ENCODE data around the gene LYST. TPM values are rescaled to one million over a fixed set of nuclear protein-coding genes. Genes with fewer than 3 reads are reported as not detected.

LYST gene
- total RNA-seq = 8.8 and 13.1 TPM in 2 replicates

GRCh38 chr1:235866205-235866912, at the start of gene LYST:
TSS of gene LYST (minus strand) at chr1:235866906. CDS start at chr1:235830417, 36,489 bp downstream.

GRCh38 chr1:235649368-235650163, 217.1 kb downstream of the LYST start, which contains the start of gene GNG4:
TSS of gene GNG4 (minus strand) at chr1:235649784. CDS start at chr1:235583838, 65,946 bp downstream.

Other genes starting within 250 kb of the LYST start
- gene GNG4, start 217.1 kb downstream of the LYST start, total RNA-seq = not detected in 2 replicates
- 60.6 and 101 TPM in 2 replicates for gene NID1, start 198.2 kb upstream of the LYST start, total RNA-seq

Measured in endothelial cell of coronary artery (primary cell).